ENCODE data around the gene FITM1.

DNA sequence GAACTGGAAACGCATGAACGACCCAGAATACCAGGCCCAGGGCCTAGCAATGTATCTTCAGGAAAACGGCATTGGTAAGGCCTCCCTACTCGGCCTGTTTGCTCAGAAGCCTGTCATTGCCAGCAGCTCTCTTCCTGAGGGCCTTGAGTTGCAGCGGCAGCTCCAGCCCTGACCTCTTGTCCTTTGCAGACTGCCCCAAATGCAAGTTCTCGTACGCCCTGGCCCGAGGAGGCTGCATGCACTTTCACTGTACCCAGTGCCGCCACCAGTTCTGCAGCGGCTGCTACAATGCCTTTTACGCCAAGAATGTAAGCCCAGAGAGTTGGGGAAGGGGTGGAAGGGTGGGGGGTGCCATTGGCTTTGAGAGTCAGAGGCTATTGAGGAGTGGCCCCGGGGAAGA lies 26.9 kb downstream of the FITM1 start:
- TF ChIP-seq, protein P1, sequence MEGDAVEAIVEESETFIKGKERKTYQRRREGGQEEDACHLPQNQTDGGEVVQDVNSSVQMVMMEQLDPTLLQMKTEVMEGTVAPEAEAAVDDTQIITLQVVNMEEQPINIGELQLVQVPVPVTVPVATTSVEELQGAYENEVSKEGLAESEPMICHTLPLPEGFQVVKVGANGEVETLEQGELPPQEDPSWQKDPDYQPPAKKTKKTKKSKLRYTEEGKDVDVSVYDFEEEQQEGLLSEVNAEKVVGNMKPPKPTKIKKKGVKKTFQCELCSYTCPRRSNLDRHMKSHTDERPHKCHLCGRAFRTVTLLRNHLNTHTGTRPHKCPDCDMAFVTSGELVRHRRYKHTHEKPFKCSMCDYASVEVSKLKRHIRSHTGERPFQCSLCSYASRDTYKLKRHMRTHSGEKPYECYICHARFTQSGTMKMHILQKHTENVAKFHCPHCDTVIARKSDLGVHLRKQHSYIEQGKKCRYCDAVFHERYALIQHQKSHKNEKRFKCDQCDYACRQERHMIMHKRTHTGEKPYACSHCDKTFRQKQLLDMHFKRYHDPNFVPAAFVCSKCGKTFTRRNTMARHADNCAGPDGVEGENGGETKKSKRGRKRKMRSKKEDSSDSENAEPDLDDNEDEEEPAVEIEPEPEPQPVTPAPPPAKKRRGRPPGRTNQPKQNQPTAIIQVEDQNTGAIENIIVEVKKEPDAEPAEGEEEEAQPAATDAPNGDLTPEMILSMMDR (IDR thresholded peaks at IDR 0.05; ENCODE audit: low read length) = no peak
- TF ChIP-seq EZH2 (optimal IDR thresholded peaks at IDR 0.05; ENCODE audit: low read depth, low read length) = no peak
